Measurements from ENCODE around the gene NLRP1.

DNA sequence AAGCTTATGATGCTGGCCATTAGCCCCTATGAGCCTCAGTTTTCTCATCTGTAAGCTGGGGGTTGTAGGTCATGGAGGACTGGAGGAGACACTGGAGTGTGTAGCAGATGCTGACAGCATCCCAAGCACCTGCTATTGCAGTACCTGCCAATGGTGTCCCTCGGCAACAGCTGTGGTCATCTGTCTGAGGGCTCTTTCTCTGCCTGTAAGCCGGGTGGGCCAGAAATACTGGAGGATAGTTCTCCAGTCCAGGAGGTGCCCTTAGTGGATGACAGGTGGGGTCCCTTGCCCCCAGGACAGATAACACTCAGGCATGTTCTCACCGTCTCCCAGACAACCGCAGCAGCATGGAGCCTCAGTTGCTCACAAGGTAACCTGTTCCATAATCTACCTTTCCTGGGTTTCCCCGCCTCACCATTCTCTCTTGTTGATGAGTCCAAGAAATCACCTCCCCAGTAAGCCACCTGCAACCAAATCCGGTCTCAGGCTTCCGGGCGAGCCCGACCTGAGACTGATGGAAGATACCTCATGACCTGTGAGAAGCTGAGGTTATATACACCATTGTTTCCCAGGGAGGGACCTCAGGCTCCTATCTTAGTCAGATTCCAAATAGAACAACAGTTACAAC is 23.8 kb downstream of the NLRP1 start:
- TF ChIP-seq CTCF (IDR thresholded peaks at IDR 0.05): no peak
- TF ChIP-seq POLR2AphosphoS5 (IDR thresholded peaks at IDR 0.05): no peak
